Sciatic nerve (tissue), 1 donor: Measurements from ENCODE around the gene ARHGEF40. TPM values are rescaled to one million over a fixed set of nuclear protein-coding genes. Genes with fewer than 3 reads are reported as not detected.

Source experiments
- microRNA-seq: library from miRNA; unstranded; fragments of <30 nt; microRNA quantifications from one replicate; pipeline ENCODE4 v1.2.0, GENCODE V29; 2020
- total RNA-seq: library from RNA; stranded (reverse); fragmentation: NEBNext Ultra II Directional; extraction: Animal tissue kit (Norgen Biotek cat#: 25700); gene quantifications from one replicate; pipeline ENCODE4 v1.2.1, GENCODE V29; 2021
- donor health status: DM: no; HTN: no; CAD: no.

The ARHGEF40 gene
- total RNA-seq, 1 donor from 2014 or later = 91.1 TPM

Small RNA genes lying within 50 kb of the gene (microRNA-seq; reads per million reads assigned to microRNA genes)
- not detected for gene MIR6717

Other genes starting within 250 kb of the ARHGEF40 start
- gene RNASE3, start 178.9 kb upstream of the ARHGEF40 start, total RNA-seq = 0.71 TPM
- 3.7 TPM for gene RNASE2, start 114.8 kb upstream of the ARHGEF40 start, total RNA-seq
- gene METTL17, start 80.3 kb upstream of the ARHGEF40 start, total RNA-seq = 56.2 TPM
- gene SLC39A2, start 71.0 kb upstream of the ARHGEF40 start, total RNA-seq = not detected
- 398 TPM for gene NDRG2, start 45.2 kb upstream of the ARHGEF40 start, total RNA-seq
- 0.49 TPM for gene TPPP2, start 40.1 kb upstream of the ARHGEF40 start, total RNA-seq
- not detected for gene RNASE13, start 35.5 kb upstream of the ARHGEF40 start, total RNA-seq
- not detected for gene RNASE7, start 27.9 kb upstream of the ARHGEF40 start, total RNA-seq
- not detected for gene RNASE8, start 12.5 kb upstream of the ARHGEF40 start, total RNA-seq
- gene ZNF219, start 28.4 kb downstream of the ARHGEF40 start, total RNA-seq = 43.2 TPM
- 0.62 TPM for gene TMEM253, start 30.8 kb downstream of the ARHGEF40 start, total RNA-seq
- not detected for gene OR5AU1, start 85.8 kb downstream of the ARHGEF40 start, total RNA-seq
- gene HNRNPC, start 199.1 kb downstream of the ARHGEF40 start, total RNA-seq = 395 TPM
- gene RPGRIP1, start 209.8 kb downstream of the ARHGEF40 start, total RNA-seq = 0.45 TPM